SIG-M5 (cell line): ENCODE results near the gene ASIC3.
A peak's percentile ranks its signal among the peaks of the same experiment; 100 is the strongest.

ENCODE experiments used
- DNase-seq: peaks from one replicate; lab custom pipeline; 2025; lab: John Stamatoyannopoulos, UW

Gene ASIC3

DNA sequence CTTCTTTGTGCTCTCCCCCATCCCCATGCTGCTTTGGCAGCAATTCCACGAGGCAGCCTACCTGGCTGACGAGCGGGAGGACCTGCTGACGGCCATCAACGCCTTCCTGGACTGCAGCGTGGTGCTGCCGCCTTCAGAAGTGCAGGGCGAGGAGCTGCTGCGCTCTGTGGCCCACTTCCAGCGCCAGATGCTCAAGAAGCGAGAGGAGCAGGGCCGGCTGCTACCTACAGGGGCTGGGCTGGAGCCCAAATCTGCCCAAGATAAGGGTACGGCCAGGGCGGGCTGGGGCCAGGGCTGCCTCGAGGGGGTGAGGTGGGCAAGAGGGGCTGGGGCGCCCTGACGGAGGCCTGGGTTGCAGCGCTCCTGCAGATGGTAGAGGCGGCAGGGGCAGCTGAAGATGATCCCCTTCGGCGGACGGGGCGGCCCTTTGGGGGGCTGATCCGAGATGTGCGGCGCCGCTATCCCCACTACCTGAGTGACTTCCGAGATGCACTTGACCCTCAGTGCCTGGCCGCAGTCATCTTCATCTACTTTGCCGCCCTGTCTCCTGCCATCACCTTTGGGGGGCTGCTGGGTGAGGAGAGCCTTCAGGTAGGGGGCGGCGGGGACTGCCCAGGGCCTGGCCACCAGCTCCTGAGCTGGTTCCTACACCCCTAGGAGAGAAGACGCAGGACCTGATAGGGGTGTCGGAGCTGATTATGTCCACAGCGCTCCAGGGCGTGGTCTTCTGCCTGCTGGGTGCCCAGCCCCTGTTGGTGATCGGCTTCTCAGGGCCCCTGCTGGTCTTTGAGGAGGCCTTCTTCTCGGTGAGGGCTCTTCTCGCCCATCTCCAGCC is 22.9 kb downstream of the ASIC3 start:
- no peak for DNase-seq

DNA sequence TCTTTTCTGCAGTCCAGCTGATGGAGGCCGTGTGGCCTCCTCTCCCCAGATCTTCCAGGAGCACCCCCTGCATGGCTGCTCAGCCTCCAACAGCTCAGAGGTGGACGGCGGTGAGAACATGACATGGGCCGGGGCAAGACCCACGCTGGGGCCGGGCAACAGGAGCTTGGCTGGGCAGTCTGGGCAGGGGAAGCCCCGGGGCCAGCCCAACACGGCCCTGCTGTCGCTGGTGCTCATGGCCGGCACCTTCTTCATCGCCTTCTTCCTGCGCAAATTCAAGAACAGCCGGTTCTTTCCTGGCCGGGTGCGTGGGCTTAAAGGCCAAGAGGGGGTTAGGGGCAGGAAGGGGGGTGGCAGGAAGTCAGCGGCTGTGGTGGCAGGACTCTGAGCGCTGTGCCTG is 25.7 kb downstream of the ASIC3 start:
- DNase-seq, result no peak

DNA sequence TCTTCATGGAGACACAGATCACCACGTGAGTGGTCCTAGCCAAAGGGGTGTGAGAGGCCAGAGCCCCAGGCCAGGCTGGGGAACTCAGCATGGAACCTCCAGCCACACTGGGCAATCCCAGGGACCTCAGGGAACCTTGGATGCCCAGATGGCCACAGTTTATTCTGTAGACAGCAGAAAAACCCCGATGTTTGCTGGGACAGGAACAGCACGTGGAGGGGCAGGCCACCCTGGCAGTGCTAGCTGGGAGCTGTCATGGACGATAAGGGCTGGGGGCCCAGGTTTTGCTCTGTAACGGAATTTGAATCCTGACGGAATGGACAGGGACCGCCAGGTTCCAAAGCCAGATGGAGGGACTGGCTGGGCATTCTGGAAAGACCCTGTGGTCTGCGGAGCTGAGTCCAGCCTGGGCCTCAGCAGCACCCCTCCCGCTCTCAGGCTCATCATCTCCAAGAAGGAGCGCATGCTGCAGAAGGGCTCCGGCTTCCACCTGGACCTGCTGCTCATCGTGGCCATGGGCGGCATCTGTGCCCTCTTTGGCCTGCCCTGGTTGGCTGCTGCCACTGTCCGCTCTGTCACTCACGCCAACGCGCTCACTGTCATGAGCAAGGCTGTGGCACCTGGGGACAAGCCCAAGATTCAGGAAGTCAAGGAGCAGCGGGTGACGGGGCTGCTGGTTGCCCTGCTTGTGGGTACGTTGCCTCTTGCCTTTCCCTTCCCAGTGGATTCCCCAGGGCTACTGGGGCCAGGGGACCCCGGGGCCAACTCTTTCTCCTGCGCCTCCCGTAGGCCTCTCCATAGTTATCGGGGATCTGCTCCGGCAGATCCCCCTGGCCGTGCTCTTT is 26.7 kb downstream of the ASIC3 start:
- no peak for DNase-seq

DNA sequence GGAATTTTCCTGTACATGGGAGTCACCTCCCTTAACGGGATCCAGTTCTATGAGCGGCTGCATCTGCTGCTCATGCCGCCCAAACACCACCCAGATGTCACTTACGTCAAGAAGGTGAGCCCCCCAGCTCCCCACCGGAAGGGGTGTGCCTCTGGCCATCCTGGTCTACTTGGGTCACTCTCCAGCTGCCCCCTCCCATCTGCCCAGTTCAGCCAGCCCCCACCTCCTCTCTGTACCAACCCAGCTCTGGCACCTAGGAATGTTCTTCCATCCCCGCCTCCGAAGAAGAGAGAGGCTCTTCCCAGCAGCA is 27.3 kb downstream of the ASIC3 start:
- DNase-seq, result no peak

DNA sequence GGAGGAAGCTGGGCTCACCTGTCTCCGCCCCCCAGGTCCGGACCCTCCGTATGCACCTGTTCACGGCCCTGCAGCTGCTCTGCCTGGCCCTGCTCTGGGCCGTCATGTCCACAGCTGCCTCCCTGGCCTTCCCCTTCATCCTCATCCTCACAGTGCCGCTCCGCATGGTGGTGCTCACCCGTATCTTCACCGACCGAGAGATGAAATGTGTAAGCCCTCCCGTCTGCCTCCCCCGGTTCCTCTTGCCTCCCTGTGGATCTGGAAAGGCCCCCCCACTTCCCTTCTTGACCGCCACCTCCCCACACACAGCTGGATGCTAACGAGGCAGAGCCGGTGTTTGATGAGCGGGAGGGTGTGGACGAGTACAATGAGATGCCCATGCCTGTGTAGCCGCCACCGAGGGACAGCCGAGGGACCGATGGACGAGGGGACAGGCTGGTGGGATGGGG is 27.7 kb downstream of the ASIC3 start:
- DNase-seq, result no peak

DNA sequence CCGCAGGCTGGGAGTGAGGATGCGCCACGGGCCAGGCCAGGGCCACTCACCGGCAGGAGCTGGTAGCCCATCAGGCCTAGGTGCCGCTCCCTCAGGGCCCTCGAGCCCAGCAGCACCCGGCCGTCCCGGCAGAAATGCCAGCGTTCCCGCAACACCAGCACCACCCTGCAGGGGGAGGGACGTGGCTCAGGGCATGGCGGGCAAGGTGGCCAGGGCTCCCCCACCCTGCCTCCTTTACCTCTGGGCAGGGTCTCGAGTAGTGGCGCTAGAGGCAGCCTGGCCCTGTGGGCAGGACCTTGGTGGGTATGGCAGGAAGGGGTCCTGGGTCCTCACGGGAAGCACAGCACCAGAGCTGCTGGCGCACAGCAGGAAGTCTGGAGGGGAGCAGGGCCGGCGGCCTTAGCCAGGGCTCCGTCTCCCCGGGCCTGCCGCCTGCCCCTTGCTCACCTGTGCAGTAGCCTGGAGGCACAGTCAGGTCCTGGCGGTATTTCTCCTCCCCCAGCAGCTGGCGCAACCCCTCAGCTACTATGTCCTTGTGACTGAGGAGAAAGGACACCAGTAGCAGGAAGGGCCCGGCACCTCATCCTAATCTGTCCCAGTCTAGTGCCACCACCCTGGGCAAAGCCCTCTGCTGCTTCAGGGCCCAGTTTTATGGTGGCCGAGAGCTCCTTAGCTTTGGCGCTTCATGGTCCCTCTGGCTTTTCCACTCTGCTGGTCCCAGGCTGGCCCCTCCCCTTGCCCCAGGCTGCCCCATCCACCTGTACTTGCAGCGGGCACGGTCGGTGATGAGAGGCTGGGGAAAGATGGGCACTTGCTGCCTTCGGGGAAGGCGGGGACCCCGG is 28.8 kb downstream of the ASIC3 start:
- no peak for DNase-seq

DNA sequence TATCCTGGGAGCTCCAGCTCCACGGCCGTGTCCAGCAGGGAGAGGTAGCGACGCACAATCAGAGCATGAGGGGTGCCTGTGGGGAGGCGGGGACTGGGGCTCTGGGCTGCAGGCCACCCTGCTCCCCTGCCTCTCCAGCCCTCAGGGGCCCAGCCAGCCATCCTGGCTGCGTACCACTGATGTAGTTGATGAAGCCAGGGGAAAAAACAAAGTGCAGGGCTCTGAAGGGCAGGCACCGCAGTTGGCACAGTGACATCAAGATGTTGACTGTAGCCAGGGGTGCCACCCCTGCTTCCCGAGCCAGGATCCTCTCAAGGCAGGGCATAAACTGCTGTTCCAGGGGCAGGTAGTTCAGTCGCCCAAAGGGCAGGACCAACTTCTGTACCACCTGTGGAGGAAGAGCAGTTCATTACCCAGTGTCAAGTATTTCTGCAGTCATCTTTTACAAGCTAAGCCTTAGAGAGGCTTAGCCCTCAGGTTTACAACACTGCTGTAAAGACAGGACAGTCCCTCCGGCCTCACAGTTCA is 29.4 kb downstream of the ASIC3 start:
- DNase-seq, result no peak

DNA sequence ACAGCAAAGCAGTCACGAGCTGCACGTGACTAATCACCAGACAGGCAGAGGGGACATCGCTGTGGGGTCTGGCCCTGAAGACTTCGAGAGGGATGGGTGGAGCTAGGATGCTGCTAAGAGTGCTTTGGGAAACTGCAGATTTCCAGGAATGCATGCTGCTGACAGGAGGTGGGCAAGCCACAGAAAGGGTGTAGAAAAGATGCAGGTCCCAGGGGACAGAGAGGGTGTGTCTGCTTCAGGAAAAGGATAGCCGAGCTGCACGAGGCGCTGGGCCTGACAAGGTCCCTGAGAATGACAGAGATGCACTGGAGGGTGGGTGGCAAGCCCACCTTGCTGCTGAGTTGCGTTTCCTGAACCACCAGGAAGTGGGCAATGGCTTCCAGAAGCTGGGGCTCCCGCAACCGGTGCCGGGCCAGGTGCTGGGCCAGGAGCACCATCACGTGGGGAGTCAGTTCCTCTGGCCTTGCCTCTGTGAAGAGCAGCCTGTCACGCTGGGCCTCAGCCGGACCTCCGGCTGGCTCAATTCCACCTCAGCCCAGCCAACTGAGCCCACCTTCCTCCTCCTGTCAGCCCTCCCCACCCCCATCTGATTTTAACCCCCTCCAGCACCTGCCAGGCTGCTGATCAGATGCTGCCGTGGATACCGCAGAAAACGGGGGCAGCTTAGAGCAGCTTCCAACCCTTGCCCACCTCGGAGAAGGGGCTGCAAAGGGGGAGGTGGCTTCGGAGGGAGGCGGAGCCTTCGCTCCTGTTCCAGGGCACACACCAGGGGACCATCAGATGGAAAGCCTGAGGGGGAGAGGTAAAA is 30.1 kb downstream of the ASIC3 start:
- DNase-seq, result no peak

DNA sequence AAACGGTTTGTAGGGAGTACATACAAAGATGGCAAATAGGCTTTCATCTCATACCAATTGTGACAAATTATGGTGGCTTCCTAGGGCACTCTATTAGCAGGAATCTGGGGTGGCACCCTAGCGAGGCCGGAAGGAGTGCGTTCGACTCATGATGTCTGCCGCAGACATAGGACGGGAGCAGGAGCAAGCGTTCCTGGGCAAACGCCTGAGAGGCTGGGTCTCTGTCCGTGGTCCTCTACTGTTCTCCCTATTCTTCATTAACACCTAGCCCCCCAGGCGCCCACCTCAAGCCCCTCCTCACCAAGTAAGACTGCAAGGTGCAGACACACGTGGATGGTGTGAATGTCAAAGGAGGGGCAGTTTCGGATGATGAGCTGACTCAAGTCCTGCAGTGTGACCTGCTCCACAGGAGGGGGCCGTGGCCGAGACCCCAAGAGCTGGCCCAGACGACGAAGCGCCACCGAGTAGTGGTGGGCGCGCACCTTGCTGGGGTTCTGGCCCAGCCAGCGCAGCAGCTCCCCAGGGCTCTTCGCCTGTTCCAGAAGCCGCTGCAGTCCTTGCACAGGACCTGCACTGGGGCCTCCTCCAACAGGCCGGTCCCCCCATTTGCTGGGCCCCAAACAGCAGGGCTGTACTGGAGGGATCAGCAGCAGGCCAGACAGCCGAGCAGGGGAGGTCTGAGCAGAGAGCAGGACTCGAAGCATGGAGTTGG is 31.0 kb downstream of the ASIC3 start:
- no peak for DNase-seq

DNA sequence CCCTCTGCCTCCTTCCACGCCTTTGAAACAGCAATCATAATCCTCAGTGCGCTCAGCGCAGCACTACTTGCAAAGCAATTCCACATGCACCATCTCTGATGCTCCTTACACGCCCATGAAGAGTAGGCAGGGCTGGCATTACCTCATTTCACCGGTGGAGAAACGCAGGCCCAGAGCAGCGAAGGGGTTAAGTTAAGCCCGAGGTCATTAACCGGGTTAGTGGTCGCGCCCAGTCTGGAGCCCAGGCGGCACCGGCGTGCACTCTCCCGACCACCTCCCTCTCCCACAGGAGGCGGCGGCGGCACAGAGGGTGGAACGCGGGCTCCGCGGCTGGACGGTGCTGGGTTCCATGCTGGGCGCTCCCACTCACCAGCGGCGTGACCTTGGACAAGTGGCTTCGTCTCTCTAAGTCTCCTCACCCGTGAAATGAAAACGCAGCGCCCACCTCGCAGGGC is 31.8 kb downstream of the ASIC3 start:
- DNase-seq, result no peak

DNA sequence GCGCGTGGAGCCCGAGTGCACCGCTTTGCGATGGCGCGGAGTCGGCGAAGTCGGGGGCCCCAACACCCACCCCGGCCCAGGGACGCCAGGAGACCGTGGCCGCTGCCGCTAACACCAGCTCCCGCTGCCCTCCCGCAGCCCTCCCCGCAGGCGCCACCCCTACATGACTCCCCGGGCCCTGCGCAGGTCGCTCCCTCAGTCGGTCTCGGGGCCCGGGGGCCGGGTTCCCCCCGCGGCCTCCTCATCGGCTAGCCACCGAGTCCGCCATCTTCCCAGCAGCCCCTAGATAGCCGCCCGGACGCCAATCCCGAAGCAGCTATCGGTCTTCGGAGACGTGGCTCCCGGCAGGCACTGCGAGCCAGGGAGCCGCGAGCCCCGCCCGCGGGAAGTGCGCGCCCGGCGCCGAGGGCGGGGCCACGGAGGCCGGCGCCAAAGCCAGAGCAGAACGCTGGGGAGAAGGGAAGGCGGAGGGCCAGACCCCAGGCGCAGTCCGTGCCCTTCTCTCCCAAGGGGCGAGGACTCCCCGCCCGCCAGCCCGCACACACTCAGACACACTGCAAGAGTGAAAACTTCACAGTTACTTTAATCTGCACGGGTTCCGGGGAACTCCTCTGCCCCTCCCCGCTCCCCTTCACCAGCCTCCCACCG is 32.3 kb downstream of the ASIC3 start, which contains the start of gene FASTK:
Gene FASTK (minus strand): TSS at position 288 of the 648 bp plus-strand sequence. CDS start 43 bp downstream, at position 245.
- peak; percentile 13 for DNase-seq

DNA sequence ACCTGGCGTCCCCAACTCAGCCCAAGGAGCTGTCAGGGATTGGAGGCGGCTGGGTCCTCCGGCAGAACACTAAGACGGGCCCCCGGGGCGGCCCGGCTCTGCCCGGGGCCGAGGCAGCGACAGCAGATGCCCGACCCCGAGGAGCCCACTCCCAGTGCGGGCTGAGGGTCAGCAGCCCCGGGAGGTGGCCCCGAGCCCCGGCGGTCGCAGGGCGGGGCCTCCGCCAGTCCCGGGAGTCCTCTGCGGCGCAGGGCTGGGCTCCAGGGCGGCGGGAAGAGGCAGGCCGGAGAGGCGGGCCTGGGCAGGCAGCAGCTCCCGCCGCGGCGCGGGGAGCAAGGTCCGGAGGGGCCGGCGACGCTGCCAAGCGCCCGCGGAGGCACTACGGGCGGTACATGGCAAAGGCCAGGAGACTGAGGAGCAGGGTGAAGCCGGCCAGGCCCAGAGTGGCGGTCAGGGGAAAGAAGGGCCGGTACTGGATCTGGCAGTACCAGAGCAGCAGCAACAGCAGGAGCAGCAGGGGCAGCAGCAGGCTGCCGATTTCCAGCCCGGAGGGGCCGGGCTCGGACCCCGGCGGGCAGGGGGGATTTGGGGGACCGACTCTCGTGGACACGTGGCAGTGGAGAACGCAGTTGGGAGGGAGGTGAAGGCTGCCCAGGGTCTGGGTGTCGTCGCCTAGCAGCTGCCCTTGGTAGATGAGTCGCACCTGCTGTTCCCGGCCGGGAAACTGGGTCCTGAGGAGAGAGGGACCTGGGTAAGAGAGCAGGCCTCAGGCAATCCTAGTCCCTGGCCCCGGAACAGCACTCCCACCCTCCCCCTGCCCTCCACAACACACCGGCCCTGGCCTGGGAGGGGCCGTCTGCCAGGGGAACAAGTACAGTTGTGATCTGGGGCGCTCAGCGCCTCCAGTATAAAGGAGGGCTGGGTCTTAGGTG is 33.1 kb downstream of the ASIC3 start:
- DNase-seq, result no peak

DNA sequence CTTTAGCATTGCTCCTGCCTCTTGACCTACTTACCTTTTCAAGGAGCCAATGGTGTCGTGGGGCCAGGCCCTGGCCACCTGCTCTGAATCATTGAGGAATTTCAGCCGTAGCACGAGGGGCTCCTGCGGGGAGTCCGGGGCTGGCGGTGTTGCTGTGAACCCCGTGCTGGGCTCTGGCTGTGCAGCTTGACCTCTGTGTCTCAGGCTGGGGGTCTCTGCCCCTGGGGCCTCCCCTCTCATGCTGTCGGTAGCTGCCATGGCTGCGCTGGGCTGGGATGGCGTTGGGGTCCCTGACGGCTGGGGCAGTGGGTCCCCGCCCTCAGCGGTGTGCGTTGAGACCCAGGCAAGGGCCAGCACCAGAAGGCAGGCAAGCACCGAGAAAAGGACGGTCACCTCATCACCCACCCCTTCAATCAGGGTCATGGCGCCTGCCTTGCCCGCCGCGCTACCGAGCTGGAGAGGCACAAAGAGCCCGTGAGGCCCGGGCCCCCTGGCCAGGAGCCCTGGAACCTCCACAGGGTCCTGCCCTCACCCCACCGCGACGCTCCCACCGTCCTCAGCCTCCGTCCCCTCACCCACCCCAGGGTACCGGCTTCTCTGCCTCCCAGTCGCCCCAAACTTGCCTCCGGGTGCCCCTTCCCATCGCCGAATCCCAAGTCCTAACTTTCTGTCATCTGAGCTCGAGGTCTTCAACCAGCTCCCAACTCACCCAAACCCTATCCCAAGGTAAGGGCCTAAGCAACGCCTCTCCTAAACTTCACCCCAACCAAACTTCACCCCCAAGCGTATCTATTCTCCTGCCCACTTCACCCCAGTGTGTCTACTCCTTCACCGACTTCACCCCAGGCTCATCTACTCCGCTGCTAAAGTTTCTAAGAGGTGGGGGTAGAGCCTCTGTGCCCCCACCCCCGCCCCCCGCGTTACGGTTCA is 34.1 kb downstream of the ASIC3 start:
- no peak for DNase-seq

DNA sequence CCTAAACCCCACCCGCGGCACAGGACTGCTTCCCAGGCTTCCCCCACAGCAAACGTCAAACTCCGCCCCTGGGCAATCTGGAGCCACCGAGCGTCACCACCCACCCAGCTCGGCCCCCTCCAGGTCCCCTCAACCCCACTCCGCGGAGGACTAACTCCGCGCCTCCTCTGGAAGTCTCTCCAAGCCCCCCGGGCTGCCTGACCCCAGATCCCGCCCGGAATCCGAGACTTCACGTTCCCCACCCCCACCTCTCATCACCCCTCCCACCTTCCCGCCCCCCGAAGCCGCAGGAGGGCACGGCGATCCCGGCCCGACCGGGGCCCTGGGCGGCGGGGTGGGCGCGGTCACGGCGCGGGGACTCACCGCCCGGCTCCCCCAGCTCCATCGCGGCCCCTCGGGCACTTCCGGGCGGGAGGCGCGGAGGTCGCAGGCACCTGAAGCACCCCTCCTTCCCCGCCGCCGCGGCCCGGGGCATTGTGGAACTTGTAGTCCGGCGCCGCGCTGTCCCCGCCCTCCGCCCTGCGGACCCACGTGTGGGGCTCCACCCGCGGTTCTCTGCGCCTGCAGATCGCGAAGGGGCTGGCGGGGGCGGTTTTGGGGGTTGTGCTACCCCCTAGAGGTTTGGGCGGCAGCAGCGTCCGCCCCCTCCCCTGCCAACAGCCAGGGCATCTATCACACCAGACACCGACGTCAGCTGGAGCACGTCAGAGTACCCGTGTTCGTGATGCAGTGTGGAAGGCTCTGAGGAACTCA is 34.9 kb downstream of the ASIC3 start, which contains the start of gene TMUB1:
Gene TMUB1 (minus strand): TSS at position 423 of the 753 bp plus-strand sequence. CDS start 930 bp downstream, outside the sequence.
- DNase-seq, result no peak

DNA sequence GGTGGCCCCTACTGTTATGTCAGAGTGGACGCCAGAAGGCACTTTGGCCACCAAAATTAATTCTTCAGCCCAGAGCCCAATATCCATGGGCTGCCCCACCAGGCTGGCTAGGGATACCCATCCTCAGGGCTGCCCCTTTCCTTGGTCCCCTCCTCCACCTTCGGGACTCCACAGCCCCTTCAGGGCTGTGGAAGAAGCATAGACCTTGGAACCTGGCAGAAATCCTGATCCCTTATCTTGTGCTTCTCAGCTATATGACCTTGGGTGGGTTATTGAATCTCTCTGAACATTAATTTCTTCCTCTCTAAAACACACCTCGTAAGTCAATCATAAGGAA is 35.5 kb downstream of the ASIC3 start:
- DNase-seq, result no peak

DNA sequence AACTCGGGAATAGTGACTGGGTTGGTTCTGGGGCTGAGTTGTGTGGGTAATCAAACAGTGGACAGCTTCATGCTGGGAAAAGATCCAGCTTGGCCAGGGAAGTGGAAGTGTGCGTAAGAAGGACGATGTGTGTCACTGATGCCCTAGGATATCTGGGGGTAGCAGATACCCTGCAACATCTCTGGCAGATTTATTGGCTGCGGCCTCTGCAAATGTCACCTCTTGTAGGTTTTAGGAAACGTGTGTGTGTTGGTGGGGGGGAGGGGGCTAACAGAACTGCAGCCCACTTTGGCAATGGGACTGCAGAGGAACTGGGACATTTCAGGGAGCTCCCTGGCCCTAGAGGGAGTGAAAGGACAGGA is 37.0 kb downstream of the ASIC3 start:
- no peak for DNase-seq
